Gastroesophageal sphincter (tissue), 4 donors: ENCODE data around the gene ZNF446. TPM values are rescaled to one million over a fixed set of nuclear protein-coding genes. Genes with fewer than 3 reads are reported as not detected.
"Not testable (repeated sequence)": the region's sequence is repeated elsewhere in the genome, so short reads cannot be mapped to it uniquely, and the experiment has no call there.

Source experiments
- ATAC-seq: fragments of 150-250 bp; one replicate; pipeline ENCODE4 v1.9.1; 2016; ENCODE audit warnings: mild to moderate bottlenecking, moderate library complexity
- H3K27ac ChIP-seq, 4 donors: fragments of 200-600 bp; sonication (generic) in 3 of 4; 1 replicate in 3 of 4; 2 replicates in 1 of 4; pipeline ENCODE4 v1.5.1; 2016 to 2019
- H3K27me3 ChIP-seq: fragments of 200-600 bp; sonication (generic); one replicate; pipeline ENCODE4 v1.5.1; 2019
- H3K36me3 ChIP-seq, 2 donors: fragments of 200-600 bp; sonication (generic); one replicate each; pipeline ENCODE4 v1.5.1; 2019; ENCODE audit warnings: control low read depth in 1 of 2
- H3K4me1 ChIP-seq, 3 donors: fragments of 200-600 bp; sonication (generic); 1 replicate in 2 of 3; 2 replicates in 1 of 3; pipeline ENCODE4 v1.5.1; 2016 to 2019; ENCODE audit warnings: control low read depth in 2 of 3
- H3K4me3 ChIP-seq, 2 donors: fragments of 200-600 bp; sonication (generic); one replicate each; pipeline ENCODE4 v1.5.1; 2019; ENCODE audit warnings: mild to moderate bottlenecking in 1 of 2, moderate library complexity in 1 of 2
- H3K9me3 ChIP-seq, 3 donors: fragments of 200-600 bp; sonication (generic); one replicate each; pipeline ENCODE4 v1.5.1; 2017 to 2019; ENCODE audit warnings: control low read depth in 2 of 3
- CTCF ChIP-seq, 4 experiments: fragments of 200-600 bp in 2 of 4; fragments of 450-650 bp in 2 of 4; sonication (generic) in 1 of 4; IDR thresholded peaks; one replicate each; pipeline ENCODE4 v1.5.1; 2017 to 2019; ENCODE audit warnings: antibody characterized with exemption in 4 of 4, mild to moderate bottlenecking in 2 of 4, moderate library complexity in 2 of 4
- EP300 ChIP-seq: sonication (generic); formaldehyde crosslinking; IDR thresholded peaks from one replicate; pipeline ENCODE4 v1.6.1; 2017; ENCODE audit warnings: antibody characterized with exemption, mild to moderate bottlenecking
- POLR2A ChIP-seq, 2 donors: fragments of 450-650 bp; IDR thresholded peaks; one replicate each; pipeline ENCODE4 v1.6.1; 2017; ENCODE audit warnings: antibody characterized with exemption in 2 of 2, mild to moderate bottlenecking in 2 of 2, moderate library complexity in 1 of 2
- POLR2AphosphoS5 ChIP-seq: sonication (generic); formaldehyde crosslinking; IDR thresholded peaks from one replicate; pipeline ENCODE4 v1.6.1; 2017; ENCODE audit warnings: antibody characterized with exemption
- WGBS, 2 donors: methylation state at CpG; one replicate each; pipeline ENCODE4 v1.1.5; 2018; ENCODE audit warnings: low coverage in 1 of 2; 5-methylcytosine and 5-hydroxymethylcytosine counted together
- total RNA-seq, 4 donors: library from RNA; depleted of rRNA; stranded (reverse); fragments of >200 nt; gene quantifications; one replicate each; pipeline ENCODE4 v1.1.0, GENCODE V29; 2016

Gene ZNF446
- total RNA-seq, 4 donors from 2014 or later, result 11.2 to 25.4 (median 17.5) TPM

GRCh38 chr19:58500242-58500641, 24.1 kb downstream of the ZNF446 start:
- H3K4me1 ChIP-seq, result peaks cover 0 to 26% (median 18%) of the 10 kb centered on the region in 3 donors
- peak overlapping the region in 1 of 4 donors; percentile 87 for H3K27ac ChIP-seq
- H3K27me3 ChIP-seq, result no peaks in the 10 kb centered on the region
- H3K4me3 ChIP-seq, result peak overlapping the region in 1 of 2 donors; percentile 59
- H3K36me3 ChIP-seq, result no peaks in the 10 kb centered on the region
- TF ChIP-seq CTCF (IDR thresholded peaks at IDR 0.05), result no peak
- no peaks in the 10 kb centered on the region for H3K9me3 ChIP-seq
- no peak for ATAC-seq
- 60 to 100% methylated on average over 1 of the region's 14 CpGs for WGBS, 2 donors

GRCh38 chr19:58507602-58508223, 31.6 kb downstream of the ZNF446 start:
- H3K9me3 ChIP-seq, H3K4me3 ChIP-seq, H3K27ac ChIP-seq, ATAC-seq, H3K36me3 ChIP-seq, H3K4me1 ChIP-seq, H3K27me3 ChIP-seq: not testable (repeated sequence)
- 79 to 80% methylated on average over 4 to 7 of the region's 8 CpGs for WGBS, 2 donors

- Histone ChIP-seq H3K27me3 (no peaks in the 10 kb centered on the region), H3K27ac (no peak overlapping the region), H3K4me3 (no peak overlapping the region), H3K4me1 (peaks cover 0 to 18% (median 11%) of the 10 kb centered on the region in 3 donors), H3K36me3 (no peaks in the 10 kb centered on the region), H3K9me3 (no peaks in the 10 kb centered on the region)
- ATAC-seq, result no peak
- WGBS, 2 donors, result 57 to 84% methylated on average over 2 to 5 of the region's 11 CpGs
- TF ChIP-seq CTCF (IDR thresholded peaks at IDR 0.05), result no peak
- TF ChIP-seq EP300, result no peak
- no peak for TF ChIP-seq POLR2A (IDR thresholded peaks at IDR 0.05)
- TF ChIP-seq POLR2AphosphoS5, result no peak
Observed at GRCh38 chr19:58509731-58510083, 33.6 kb downstream of the ZNF446 start.

- Histone ChIP-seq H3K4me3 (no peak overlapping the region), H3K36me3 (peaks cover 0 to 2% of the 10 kb centered on the region in 2 donors), H3K27me3 (no peaks in the 10 kb centered on the region), H3K9me3 (no peaks in the 10 kb centered on the region), H3K4me1 (peaks cover 0 to 24% (median 11%) of the 10 kb centered on the region in 3 donors), H3K27ac (no peak overlapping the region)
- no peak for ATAC-seq
- 75 to 78% methylated on average over 5 to 8 of the region's 8 CpGs for WGBS, 2 donors
- TF ChIP-seq POLR2AphosphoS5 (no peak), CTCF (IDR thresholded peaks at IDR 0.05) (no peak), POLR2A (IDR thresholded peaks at IDR 0.05) (no peak), EP300 (no peak)
Observed at GRCh38 chr19:58510084-58510862, 34.1 kb downstream of the ZNF446 start.

- TF ChIP-seq POLR2A (IDR thresholded peaks at IDR 0.05) (no peak), POLR2AphosphoS5 (no peak), EP300 (no peak), CTCF (IDR thresholded peaks at IDR 0.05) (no peak)
- Histone ChIP-seq H3K27me3 (no peaks in the 10 kb centered on the region), H3K27ac (no peak within 1 kb of the TSS), H3K4me3 (no peak within 1 kb of the TSS), H3K9me3 (no peaks in the 10 kb centered on the region), H3K4me1 (peaks cover 0 to 37% (median 11%) of the 10 kb centered on the region in 3 donors), H3K36me3 (peaks cover 0 to 15% of the 10 kb centered on the region in 2 donors)
- no peak for ATAC-seq
- 60 to 67% methylated on average over 1 of the region's 25 CpGs for WGBS, 2 donors
Observed at GRCh38 chr19:58511353-58512208, 35.4 kb downstream of the ZNF446 start, which contains the start of gene SLC27A5. Gene SLC27A5, minus strand, starts transcription at chr19:58511992. Its CDS starts 37 bp downstream, at chr19:58511955.
